Measurements from ENCODE around the gene PITPNC1.

PITPNC1 gene

GRCh38 chr17:67347826-67348225 lies 29.3 kb upstream of the PITPNC1 start:
- no peak for TF ChIP-seq CTCF (IDR thresholded peaks at IDR 0.05; ENCODE audit: low read depth, low read length)
- no peak overlapping the region for H3K4me3 ChIP-seq (replicated peaks in 1 of 2; ENCODE audit: low read depth in 2 of 2, low read length in 2 of 2)
- no peak for DNase-seq (ENCODE audit: low read depth in 2 of 2)

DNA sequence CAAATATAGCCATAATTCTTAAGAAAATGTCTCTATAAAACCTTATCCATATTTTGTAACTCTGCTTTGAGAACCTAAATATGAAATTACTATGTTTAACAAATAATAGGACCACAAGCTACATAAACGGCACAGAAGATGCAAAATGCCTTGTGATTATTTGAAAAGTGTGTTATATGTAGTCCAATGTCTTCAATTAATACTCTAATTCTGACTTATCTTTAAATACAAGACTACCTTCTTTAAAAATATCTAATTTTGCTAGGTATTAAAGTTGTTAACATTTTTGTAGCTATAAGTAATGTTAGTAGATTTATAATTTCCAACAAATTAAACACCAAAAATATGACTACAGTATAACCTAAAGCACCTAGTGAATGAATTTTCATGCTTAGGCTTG lies 27.7 kb upstream of the PITPNC1 start:
- TF ChIP-seq CTCF (IDR thresholded peaks at IDR 0.05; ENCODE audit: low read depth, low read length) = no peak
- H3K4me3 ChIP-seq (replicated peaks in 1 of 2; ENCODE audit: low read depth in 2 of 2, low read length in 2 of 2) = no peak overlapping the region
- DNase-seq (ENCODE audit: low read depth in 2 of 2) = no peak

GRCh38 chr17:67353161-67353560 lies 23.9 kb upstream of the PITPNC1 start:
- TF ChIP-seq CTCF (IDR thresholded peaks at IDR 0.05; ENCODE audit: low read depth, low read length) = no peak
- no peak for DNase-seq (ENCODE audit: low read depth in 2 of 2)
- H3K4me3 ChIP-seq (replicated peaks in 1 of 2; ENCODE audit: low read depth in 2 of 2, low read length in 2 of 2) = no peak overlapping the region

GRCh38 chr17:67353929-67354574 lies 23.0 kb upstream of the PITPNC1 start:
- DNase-seq (ENCODE audit: low read depth in 2 of 2) = no peak
- TF ChIP-seq CTCF (IDR thresholded peaks at IDR 0.05; ENCODE audit: low read depth, low read length) = no peak
- no peak overlapping the region for H3K4me3 ChIP-seq (replicated peaks in 1 of 2; ENCODE audit: low read depth in 2 of 2, low read length in 2 of 2)

GRCh38 chr17:67358612-67359011 lies 18.5 kb upstream of the PITPNC1 start:
- no peak for TF ChIP-seq CTCF (IDR thresholded peaks at IDR 0.05; ENCODE audit: low read depth, low read length)
- no peak overlapping the region for H3K4me3 ChIP-seq (replicated peaks in 1 of 2; ENCODE audit: low read depth in 2 of 2, low read length in 2 of 2)
- peak in 1 of 2 donors; percentile 18 for DNase-seq (ENCODE audit: low read depth in 2 of 2)

- peak; percentile 38 to 39 for DNase-seq (ENCODE audit: low read depth in 2 of 2)
- TF ChIP-seq CTCF (IDR thresholded peaks at IDR 0.05; ENCODE audit: low read depth, low read length) = peak; percentile 30
- no peak overlapping the region for H3K4me3 ChIP-seq (replicated peaks in 1 of 2; ENCODE audit: low read depth in 2 of 2, low read length in 2 of 2)
These were observed 16.9 kb upstream of the PITPNC1 start for GRCh38 chr17:67359960-67360791.

Measured in cardiac fibroblast (primary cell).